K562 (cell line): ENCODE data around the gene CASP1. TPM values are rescaled to one million over a fixed set of nuclear protein-coding genes. Genes with fewer than 3 reads are reported as not detected.
"Not testable (repeated sequence)": the region's sequence is repeated elsewhere in the genome, so short reads cannot be mapped to it uniquely, and the experiment has no call there.

Experiments
- ATAC-seq: fragments of 200-7000 bp; cut with Tn5 transposase; 3 replicates; pipeline ENCODE4 v1.9.1; 2020; ENCODE audit warnings: moderate library complexity
- BruUV-seq: library from RNA; stranded (reverse); fragments of 400-500 nt; replicated peaks from 2 replicates; lab custom pipeline; 2021; lab: Mats Ljungman, UMichigan
- CTCF ChIA-PET: fragments of 300-600 bp; formaldehyde crosslinking; extraction: SDS; loops from one replicate; lab custom pipeline; 2021; ENCODE audit warnings: low intra/inter-chr PET ratio; lab: Yijun Ruan, JAX
- POLR2A ChIA-PET: fragments of 300-600, 350-650 bp; sonication (Branson Sonifier 250); formaldehyde crosslinking; extraction: SDS; loops from one replicate; lab custom pipeline; 2021; ENCODE audit warnings: antibody characterized with exemption, inconsistent platforms; lab: Yijun Ruan, JAX
- DNase-seq, 4 experiments: peaks; one replicate each; pipeline versions ENCODE4 v3.0.0 to v3.0.0-alpha.2; 2011 to 2018; ENCODE audit warnings: low spot score in 3 of 4, mixed read lengths in 3 of 4; ENCODE audit errors: extremely low read depth in 1 of 4
- FAIRE-seq: peaks from 2 replicates; lab custom pipeline; 2011; peaks lifted over from hg19 to GRCh38; lab: Jason Lieb, UNC
- H2AFZ ChIP-seq: 2 replicates; pipeline ENCODE4 v1.6.0; 2011; ENCODE audit warnings: low read depth, low read length, control low read depth, inconsistent platforms
- H3K27ac ChIP-seq: fragments of 200-600 bp; 3 replicates; pipeline ENCODE4 v1.8.0; 2011; ENCODE audit warnings: low read depth, mild to moderate bottlenecking, control low read depth, inconsistent platforms, low read length, moderate library complexity, mixed read lengths; ENCODE audit errors: extremely low read depth
- H3K27me3 ChIP-seq, 2 experiments: fragments of 300-600 bp in 1 of 2; 2 replicates in 1 of 2; 3 replicates in 1 of 2; pipeline versions ENCODE4 v1.6.0 to v1.8.0; 2011; ENCODE audit warnings: inconsistent platforms in 2 of 2, low read length in 2 of 2, mild to moderate bottlenecking in 1 of 2, mixed read lengths in 1 of 2, moderate library complexity in 1 of 2; ENCODE audit not compliant: control insufficient read depth in 2 of 2, insufficient read depth in 2 of 2
- H3K36me3 ChIP-seq: fragments of 300-600 bp; 3 replicates; pipeline ENCODE4 v1.8.0; 2011; ENCODE audit warnings: mild to moderate bottlenecking, low read length, inconsistent platforms; ENCODE audit not compliant: control insufficient read depth, insufficient read depth
- H3K4me1 ChIP-seq, 2 experiments: fragments of 200-600 bp in 1 of 2; replicated peaks in 1 of 2; 2 replicates in 1 of 2; 3 replicates in 1 of 2; pipeline versions ENCODE4 v1.5.1 to v1.8.0; 2011; ENCODE audit warnings: inconsistent platforms in 2 of 2, low read length in 2 of 2, mild to moderate bottlenecking in 1 of 2, mixed read lengths in 1 of 2, moderate library complexity in 1 of 2; ENCODE audit not compliant: control insufficient read depth in 2 of 2, insufficient read depth in 2 of 2
- H3K4me2 ChIP-seq: 2 replicates; pipeline ENCODE4 v1.6.1; 2011; ENCODE audit warnings: low read length, control low read depth, inconsistent platforms, mixed read lengths; ENCODE audit not compliant: insufficient read depth
- H3K4me3 ChIP-seq: fragments of 200-600 bp; sonication (generic), shearing (Covaris generic); 2 replicates; pipeline ENCODE4 v1.5.1; 2016; ENCODE audit warnings: control low read depth, inconsistent platforms
- H3K79me2 ChIP-seq: fragments of 200-600 bp; 3 replicates; pipeline ENCODE4 v1.8.0; 2011; ENCODE audit warnings: low read length, inconsistent platforms; ENCODE audit not compliant: control insufficient read depth, insufficient read depth
- H3K9ac ChIP-seq, 2 experiments: 2 replicates each; pipeline versions ENCODE4 v1.6.0 to v1.6.1; 2011; ENCODE audit warnings: low read depth in 2 of 2, low read length in 2 of 2, control low read depth in 1 of 2, inconsistent platforms in 1 of 2, mild to moderate bottlenecking in 1 of 2, mixed read lengths in 1 of 2; ENCODE audit not compliant: insufficient read depth in 1 of 2
- H3K9me1 ChIP-seq: one replicate; pipeline ENCODE4 v1.6.0; 2011; ENCODE audit warnings: inconsistent platforms, mild to moderate bottlenecking, low read length, moderate library complexity; ENCODE audit not compliant: control insufficient read depth, insufficient read depth
- H3K9me3 ChIP-seq: replicated peaks from 2 replicates; pipeline ENCODE4 v1.5.1; 2011; ENCODE audit warnings: low read depth, low read length, inconsistent platforms; ENCODE audit not compliant: control insufficient read depth, insufficient read depth
- H4K20me1 ChIP-seq: replicated peaks from 2 replicates; pipeline ENCODE4 v1.6.1; 2011; ENCODE audit warnings: low read length, inconsistent platforms, mixed read lengths; ENCODE audit not compliant: control insufficient read depth, insufficient read depth
- WGBS: fragments of 100-300 bp; shearing (Covaris generic); methylation state at CpG from one replicate; pipeline ENCODE4 v1.1.6; 2016; ENCODE audit warnings: low coverage, mixed read lengths; ENCODE audit not compliant: insufficient coverage; ENCODE audit errors: missing lambda C conversion rate; 5-methylcytosine and 5-hydroxymethylcytosine counted together
- in situ Hi-C: fragments of 300-500 bp; cut with MboI; formaldehyde crosslinking; loops from 4 replicates; pipeline ENCODE4 v1.15.0; 2018; ENCODE audit warnings: inconsistent platforms, mixed read lengths
- intact Hi-C: fragments of 100-400 bp; cut with micrococcal nuclease; formaldehyde crosslinking; loops from 2 replicates; pipeline ENCODE4 v1.14.2; 2022
- polyA plus RNA-seq, 8 experiments: library from polyadenylated mRNA; depleted of rRNA in 4 of 8; stranded (reverse) in 5 of 8; unstranded in 3 of 8; fragments of >200 nt; fragmentation: Nextera tagmentation in 2 of 8; fragmentation: Illumina TruSeq in 1 of 8; extraction: Ambion mirVana in 2 of 8; extraction: Trizol in 1 of 8; gene quantifications; 2 replicates each; pipeline versions ENCODE4 v1.2.1 to v1.2.3, GENCODE V29; 2011 to 2014; ENCODE audit warnings: inconsistent platforms in 1 of 8, missing spikeins in 1 of 8
- total RNA-seq, 7 experiments: library from RNA; depleted of rRNA in 6 of 7; stranded (reverse); fragments of >200 nt in 6 of 7; fragmentation: Illumina TruSeq in 2 of 7; extraction: Trizol in 2 of 7; gene quantifications; 2 replicates each; pipeline versions ENCODE4 v1.2.1 to v1.2.3, GENCODE V29; 2011 to 2021; ENCODE audit warnings: low replicate concordance in 1 of 7
- TF ChIP-seq, protein P1 (sequence below): fragments of 450-650 bp; IDR thresholded peaks from 2 replicates; pipeline ENCODE4 v1.6.1; 2017; ENCODE audit warnings: antibody characterized with exemption, mild to moderate bottlenecking

CASP1 gene
- total and polyA plus RNA-seq, 9 of the 15 experiments (the other 6 are each of a cell fraction or from before 2014, with no cell fraction given): not detected

DNA sequence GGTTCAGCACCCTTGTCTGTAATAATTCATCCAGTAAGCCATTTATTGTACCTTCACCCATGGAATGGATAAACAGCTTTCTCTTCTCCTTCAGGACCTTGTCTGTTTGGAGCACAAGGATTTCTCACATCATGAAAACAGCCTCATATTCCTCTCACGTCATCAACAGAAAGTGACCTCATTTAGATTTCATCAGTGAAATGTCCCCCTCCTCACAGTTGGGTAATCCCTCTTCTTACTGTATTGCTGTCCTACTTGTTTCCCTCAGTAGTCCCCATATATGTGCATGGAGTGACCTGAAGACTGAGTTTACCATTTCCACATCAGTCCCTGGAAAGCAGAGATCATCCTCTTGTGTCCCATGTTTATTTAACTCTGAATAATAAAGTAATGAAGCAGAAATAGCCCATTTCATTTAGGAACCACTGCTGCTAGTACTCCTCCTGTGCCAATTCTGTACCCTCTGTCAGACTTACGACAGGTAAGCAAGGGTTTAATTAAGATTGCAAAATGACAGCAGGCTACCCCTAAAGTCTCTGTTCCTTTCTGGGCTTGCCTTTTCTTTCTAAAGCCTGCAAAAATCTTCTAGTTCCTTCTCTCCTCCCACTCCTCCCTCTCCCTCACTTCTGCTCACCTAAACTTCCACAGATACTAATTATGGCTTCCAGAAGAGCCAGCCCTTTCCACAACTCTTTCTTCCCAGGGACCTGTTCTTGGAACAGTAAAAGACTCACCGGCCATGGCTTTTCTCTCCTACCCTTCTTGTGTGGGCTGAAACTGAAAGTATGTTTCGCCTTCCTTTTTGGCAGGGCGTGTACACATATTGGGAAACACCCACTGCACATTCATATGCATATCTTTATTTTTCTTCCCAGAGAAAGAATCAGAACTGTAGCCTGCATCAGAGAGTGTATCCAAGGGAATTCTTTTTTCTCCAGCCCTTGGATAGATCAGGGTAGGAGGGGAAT is 9.9 kb upstream of the CASP1 start, which contains the start of gene CARD16:
Gene CARD16, minus strand, starts transcription at position 779 of the 968 bp plus-strand sequence. Its CDS starts 38 bp downstream, at position 741.
- H3K36me3 ChIP-seq, FAIRE-seq, H3K9me3 ChIP-seq, BruUV-seq, H2AFZ ChIP-seq, H3K9ac ChIP-seq, in situ Hi-C loops, CTCF ChIA-PET, H3K4me3 ChIP-seq, H3K4me1 ChIP-seq, H3K27me3 ChIP-seq, H3K79me2 ChIP-seq, intact Hi-C loops, ATAC-seq, H3K9me1 ChIP-seq, H3K27ac ChIP-seq, POLR2A ChIA-PET, H3K4me2 ChIP-seq, DNase-seq, H4K20me1 ChIP-seq: not testable (repeated sequence)
- 2% methylated on average over 5 of the region's 5 CpGs for WGBS

DNA sequence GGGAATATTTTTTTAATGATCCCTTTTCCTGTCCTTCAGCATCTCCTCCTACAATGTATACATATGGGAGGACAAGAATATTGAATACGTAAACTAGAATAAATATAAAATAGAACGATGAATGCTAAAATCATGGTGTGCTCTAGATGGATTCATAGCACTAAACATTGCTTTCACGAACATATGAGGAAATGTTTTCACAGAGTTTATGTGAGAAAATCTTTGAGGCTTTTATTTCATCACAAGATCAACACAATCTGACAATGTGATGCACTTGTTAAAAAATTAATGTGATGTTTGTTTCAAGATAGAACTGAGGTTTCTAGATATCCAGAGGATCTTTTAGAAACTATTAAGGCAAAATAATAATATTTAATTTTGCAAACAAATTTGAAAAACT is 7.2 kb upstream of the CASP1 start:
- in situ Hi-C loops: no loop called here
- no peak overlapping the region for H3K4me2 ChIP-seq
- TF ChIP-seq, protein P1, sequence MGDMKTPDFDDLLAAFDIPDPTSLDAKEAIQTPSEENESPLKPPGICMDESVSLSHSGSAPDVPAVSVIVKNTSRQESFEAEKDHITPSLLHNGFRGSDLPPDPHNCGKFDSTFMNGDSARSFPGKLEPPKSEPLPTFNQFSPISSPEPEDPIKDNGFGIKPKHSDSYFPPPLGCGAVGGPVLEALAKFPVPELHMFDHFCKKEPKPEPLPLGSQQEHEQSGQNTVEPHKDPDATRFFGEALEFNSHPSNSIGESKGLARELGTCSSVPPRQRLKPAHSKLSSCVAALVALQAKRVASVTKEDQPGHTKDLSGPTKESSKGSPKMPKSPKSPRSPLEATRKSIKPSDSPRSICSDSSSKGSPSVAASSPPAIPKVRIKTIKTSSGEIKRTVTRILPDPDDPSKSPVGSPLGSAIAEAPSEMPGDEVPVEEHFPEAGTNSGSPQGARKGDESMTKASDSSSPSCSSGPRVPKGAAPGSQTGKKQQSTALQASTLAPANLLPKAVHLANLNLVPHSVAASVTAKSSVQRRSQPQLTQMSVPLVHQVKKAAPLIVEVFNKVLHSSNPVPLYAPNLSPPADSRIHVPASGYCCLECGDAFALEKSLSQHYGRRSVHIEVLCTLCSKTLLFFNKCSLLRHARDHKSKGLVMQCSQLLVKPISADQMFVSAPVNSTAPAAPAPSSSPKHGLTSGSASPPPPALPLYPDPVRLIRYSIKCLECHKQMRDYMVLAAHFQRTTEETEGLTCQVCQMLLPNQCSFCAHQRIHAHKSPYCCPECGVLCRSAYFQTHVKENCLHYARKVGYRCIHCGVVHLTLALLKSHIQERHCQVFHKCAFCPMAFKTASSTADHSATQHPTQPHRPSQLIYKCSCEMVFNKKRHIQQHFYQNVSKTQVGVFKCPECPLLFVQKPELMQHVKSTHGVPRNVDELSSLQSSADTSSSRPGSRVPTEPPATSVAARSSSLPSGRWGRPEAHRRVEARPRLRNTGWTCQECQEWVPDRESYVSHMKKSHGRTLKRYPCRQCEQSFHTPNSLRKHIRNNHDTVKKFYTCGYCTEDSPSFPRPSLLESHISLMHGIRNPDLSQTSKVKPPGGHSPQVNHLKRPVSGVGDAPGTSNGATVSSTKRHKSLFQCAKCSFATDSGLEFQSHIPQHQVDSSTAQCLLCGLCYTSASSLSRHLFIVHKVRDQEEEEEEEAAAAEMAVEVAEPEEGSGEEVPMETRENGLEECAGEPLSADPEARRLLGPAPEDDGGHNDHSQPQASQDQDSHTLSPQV: no peak
- ChIA-PET CTCF (no interaction called here), POLR2A (no interaction called here)
- no peaks in the 10 kb centered on the region for H3K9me3 ChIP-seq
- intact Hi-C loops: no loop called here
- no peak overlapping the region for H3K9ac ChIP-seq
- DNase-seq: no peak
- H3K27me3 ChIP-seq: no peaks in the 10 kb centered on the region
- H2AFZ ChIP-seq: no peak overlapping the region
- no peaks in the 10 kb centered on the region for H3K9me1 ChIP-seq
- no peaks in the 10 kb centered on the region for H4K20me1 ChIP-seq
- 3% methylated on average over 3 of the region's 3 CpGs for WGBS
- no peaks in the 10 kb centered on the region for H3K79me2 ChIP-seq
- no peak for FAIRE-seq
- no peaks in the 10 kb centered on the region for H3K4me1 ChIP-seq
- no peak for ATAC-seq
- no peak overlapping the region for H3K27ac ChIP-seq
- H3K4me3 ChIP-seq: no peak overlapping the region
- H3K36me3 ChIP-seq: no peaks in the 10 kb centered on the region
- BruUV-seq: no TSS peak
